HepG2 (cell line): ENCODE measurements around the gene C1orf116.

Source experiments
- BRCA1 ChIP-seq: sonication (generic); formaldehyde crosslinking; IDR thresholded peaks from 2 replicates; pipeline ENCODE4 v1.4.0; 2020; ENCODE audit warnings: missing genetic modification reagents
- FOXM1 ChIP-seq: sonication (generic); formaldehyde crosslinking; IDR thresholded peaks from 2 replicates; pipeline ENCODE4 v1.5.0; 2020; ENCODE audit warnings: missing genetic modification reagents
- MAZ ChIP-seq, 2 experiments: sonication (generic) in 1 of 2; formaldehyde crosslinking in 1 of 2; IDR thresholded peaks; 2 replicates each; pipeline versions ENCODE4 v1.5.0 to v1.6.1; 2012 to 2020; ENCODE audit warnings: low read depth in 2 of 2, mild to moderate bottlenecking in 2 of 2, borderline replicate concordance in 1 of 2, improper control_type of control experiment in 1 of 2, low read length in 1 of 2, missing genetic modification reagents in 1 of 2, moderate library complexity in 1 of 2
- ZSCAN30 ChIP-seq: sonication (generic); formaldehyde crosslinking; IDR thresholded peaks from 2 replicates; pipeline ENCODE4 v1.5.0; 2020; ENCODE audit warnings: mild to moderate bottlenecking, missing genetic modification reagents
- TF ChIP-seq, protein P1 (sequence below): sonication (generic); formaldehyde crosslinking; IDR thresholded peaks from 2 replicates; pipeline ENCODE4 v1.5.0; 2020; ENCODE audit warnings: mild to moderate bottlenecking, missing genetic modification reagents, moderate library complexity

DNA sequence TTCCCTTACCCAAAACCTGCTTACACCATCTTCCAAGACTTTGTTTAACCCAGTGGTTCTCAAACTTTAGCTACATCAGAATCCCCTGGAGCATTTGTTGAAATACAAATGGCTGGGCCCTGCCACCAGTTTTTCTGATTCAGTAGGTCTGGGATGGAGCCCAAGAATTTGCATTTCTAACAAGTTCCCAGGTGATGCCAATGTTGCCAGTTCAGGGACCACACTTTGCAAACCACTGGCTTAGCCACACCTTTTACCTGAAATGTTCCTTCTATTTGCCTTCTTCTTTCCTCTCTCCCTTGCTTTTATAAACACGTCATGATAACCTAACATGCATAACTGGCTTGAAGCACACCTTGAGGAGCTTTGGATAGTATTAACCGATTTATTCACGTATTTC lies 46.2 kb downstream of the C1orf116 start:
- TF ChIP-seq MAZ (IDR thresholded peaks at IDR 0.05; ENCODE audit: borderline replicate concordance, low read depth, low read length): no peak
- TF ChIP-seq MAZ (CRISPR knock-in tag; IDR thresholded peaks at IDR 0.05; ENCODE audit: low read depth): no peak
- no peak for TF ChIP-seq BRCA1
- TF ChIP-seq FOXM1: no peak
- no peak for TF ChIP-seq ZSCAN30 (CRISPR knock-in tag)
- TF ChIP-seq, protein P1, sequence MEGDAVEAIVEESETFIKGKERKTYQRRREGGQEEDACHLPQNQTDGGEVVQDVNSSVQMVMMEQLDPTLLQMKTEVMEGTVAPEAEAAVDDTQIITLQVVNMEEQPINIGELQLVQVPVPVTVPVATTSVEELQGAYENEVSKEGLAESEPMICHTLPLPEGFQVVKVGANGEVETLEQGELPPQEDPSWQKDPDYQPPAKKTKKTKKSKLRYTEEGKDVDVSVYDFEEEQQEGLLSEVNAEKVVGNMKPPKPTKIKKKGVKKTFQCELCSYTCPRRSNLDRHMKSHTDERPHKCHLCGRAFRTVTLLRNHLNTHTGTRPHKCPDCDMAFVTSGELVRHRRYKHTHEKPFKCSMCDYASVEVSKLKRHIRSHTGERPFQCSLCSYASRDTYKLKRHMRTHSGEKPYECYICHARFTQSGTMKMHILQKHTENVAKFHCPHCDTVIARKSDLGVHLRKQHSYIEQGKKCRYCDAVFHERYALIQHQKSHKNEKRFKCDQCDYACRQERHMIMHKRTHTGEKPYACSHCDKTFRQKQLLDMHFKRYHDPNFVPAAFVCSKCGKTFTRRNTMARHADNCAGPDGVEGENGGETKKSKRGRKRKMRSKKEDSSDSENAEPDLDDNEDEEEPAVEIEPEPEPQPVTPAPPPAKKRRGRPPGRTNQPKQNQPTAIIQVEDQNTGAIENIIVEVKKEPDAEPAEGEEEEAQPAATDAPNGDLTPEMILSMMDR (CRISPR knock-in tag): no peak
